Prostate gland (tissue), 1 donor: Measurements from ENCODE around the gene ANKMY2.

Experiments used
- POLR2A ChIP-seq: fragments of 450-650 bp; IDR thresholded peaks from one replicate; pipeline ENCODE4 v1.6.1; 2016; ENCODE audit warnings: antibody characterized with exemption, mild to moderate bottlenecking
- POLR2AphosphoS5 ChIP-seq: sonication (generic); formaldehyde crosslinking; IDR thresholded peaks from one replicate; pipeline ENCODE4 v1.6.1; 2017; ENCODE audit warnings: antibody characterized with exemption

- no peak for TF ChIP-seq POLR2A
- no peak for TF ChIP-seq POLR2AphosphoS5
Measured at GRCh38 chr7:16581286-16581685, 64.3 kb downstream of the ANKMY2 start.
